NCI-H2107 treated with DMSO at 0.1 percent for 48 hours (cell line): ENCODE results near the gene RAPGEF6.
"Not testable (repeated sequence)": the region's sequence is repeated elsewhere in the genome, so short reads cannot be mapped to it uniquely, and the experiment has no call there.

ENCODE experiments used
- DNase-seq: peaks from one replicate; lab custom pipeline; 2025; ENCODE audit not compliant: unreplicated experiment; lab: John Stamatoyannopoulos, UW

RAPGEF6 gene

DNA sequence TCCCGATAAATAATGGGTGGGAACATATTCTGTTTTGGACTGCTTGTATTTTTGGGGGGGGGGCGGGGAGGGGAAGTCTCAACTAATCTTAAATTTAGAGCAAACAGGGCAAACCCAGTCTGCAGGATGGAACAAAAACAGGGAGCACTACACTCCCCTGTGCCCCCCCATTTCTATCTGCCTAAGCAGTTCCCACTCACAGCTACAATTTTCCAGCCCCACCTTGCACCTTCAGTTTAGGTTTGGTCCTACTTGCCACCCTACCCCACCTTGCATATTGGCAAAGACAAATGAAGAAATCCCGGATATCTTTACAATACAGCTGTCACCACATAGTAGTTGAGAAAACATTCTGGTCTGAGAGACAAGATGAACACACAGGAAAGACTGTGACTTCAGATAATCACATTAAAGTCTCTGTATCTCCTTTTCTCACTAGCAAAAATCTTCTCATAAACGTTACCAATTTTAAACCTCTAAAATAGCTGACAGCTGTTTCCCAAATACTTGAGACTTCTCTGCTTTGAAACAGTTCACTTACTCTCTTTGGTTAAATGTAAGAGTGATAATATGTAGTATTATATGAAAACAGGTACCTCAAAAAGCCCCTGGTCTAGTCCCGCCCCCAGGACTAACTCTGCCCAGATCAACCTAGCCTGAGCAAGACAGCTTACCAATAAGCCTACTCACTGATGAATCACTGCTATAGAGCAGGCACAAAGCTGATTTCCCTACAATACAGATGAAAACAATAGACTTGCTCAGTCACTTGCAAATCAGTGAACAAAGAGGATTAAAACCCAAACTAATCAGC is 5.2 kb upstream of the RAPGEF6 start:
- DNase-seq: no peak

DNA sequence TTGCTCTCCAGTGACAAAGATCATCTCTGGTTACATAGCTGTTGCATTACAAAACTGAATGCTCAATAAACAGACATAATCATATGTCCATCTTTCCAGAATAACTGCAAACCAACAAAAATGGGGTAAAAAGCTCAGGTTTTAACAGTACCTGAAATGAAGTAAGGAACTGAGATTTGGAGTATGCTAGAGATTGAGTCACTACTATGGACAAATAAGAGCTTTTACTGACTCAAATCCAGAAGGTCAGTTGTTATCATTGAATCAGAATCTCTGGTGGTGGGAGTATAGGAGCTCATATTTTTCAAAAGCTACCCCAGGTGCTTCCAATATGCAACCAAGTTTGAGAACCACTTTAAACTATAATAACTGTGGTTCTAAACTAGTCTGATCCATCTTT is 4.1 kb upstream of the RAPGEF6 start:
- DNase-seq: no peak

DNA sequence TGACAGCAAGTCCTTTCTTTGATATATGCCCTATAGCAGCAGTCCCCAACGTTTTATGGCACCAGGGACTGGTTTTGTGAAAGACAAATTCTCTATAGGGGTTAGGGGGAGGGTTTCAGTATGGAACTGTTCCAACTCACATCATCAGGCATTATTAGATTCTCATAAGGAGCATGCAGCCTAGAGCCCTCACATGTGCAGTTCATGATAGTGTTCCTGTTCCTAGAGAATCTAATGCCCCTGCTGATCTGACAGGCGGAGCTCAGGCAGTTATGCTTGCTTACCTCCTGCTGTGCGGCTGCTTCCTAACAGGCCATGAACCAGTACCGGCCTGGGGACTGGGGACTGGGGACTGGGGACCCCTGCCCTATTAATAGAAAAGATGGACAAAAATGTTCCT is 2.7 kb upstream of the RAPGEF6 start:
- no peak for DNase-seq

DNA sequence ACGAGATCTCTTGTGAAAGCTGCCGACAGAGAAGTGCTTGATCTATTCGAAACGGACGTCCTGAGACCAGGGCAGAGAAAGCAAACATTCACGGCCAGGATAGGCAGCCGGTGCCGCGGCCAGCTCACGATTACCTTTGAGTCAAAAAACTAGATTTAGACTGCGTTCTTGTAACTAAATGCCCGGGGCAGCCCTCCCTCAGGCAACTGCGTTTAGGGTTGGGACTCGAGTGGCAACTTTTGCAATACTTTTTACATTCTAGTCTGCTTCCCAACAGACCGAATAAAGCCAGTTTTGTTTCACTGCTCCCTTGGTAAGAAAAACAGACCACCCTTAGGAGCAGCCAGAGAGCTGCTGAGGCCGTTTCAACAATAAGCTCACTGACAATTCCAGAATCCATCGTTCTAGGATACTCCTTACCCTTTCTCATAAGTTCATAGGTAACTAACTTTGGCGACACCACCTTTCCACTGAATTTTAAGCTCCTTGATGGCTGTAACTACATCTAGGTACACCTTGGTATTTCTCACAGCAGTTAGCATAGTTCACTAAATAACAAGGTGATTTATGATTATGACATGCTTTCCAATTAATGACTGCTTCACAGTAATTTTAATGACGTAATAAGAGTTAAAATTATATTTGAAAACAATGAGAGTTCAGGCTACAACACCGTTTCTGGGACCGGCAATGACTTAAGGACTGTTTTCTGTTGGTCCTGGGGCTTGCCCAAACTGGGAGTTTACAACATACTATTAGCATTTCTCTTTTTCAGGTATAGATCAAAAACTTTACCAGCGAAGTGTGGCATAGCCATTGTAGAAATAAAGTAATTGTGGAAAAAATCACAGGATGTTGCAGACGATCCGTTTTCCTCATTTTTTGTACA is 899 bp upstream of the RAPGEF6 start:
- DNase-seq: no peak

- DNase-seq: no peak
Observed at GRCh38 chr5:131634666-131634995, 398 bp downstream of the RAPGEF6 start.

- DNase-seq: no peak
Observed at GRCh38 chr5:131634238-131634637, 791 bp downstream of the RAPGEF6 start.

GRCh38 chr5:131633830-131634229 is 1.2 kb downstream of the RAPGEF6 start:
- no peak for DNase-seq

DNA sequence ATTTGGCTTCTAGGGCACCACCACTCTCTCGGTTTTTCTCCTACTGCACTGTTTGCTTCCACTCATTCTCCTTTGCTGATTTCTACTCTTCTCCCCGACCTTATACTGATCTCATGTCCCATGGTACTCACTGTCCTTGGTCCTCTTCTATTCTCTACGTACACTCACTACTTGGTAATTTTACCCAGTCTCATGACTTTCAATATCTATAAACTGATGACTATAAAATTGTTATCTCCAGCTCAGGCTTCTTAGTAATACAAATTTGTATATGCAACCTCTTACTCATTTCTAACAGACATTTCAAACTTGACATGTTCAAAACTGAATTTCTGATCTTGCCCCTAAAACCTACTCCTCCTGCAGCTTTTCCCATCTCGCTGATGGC is 4.1 kb downstream of the RAPGEF6 start:
- no peak for DNase-seq

- no peak for DNase-seq
Observed at GRCh38 chr5:131630208-131630962, 4.6 kb downstream of the RAPGEF6 start.

GRCh38 chr5:131628990-131629389 is 6.0 kb downstream of the RAPGEF6 start:
- DNase-seq: no peak

DNA sequence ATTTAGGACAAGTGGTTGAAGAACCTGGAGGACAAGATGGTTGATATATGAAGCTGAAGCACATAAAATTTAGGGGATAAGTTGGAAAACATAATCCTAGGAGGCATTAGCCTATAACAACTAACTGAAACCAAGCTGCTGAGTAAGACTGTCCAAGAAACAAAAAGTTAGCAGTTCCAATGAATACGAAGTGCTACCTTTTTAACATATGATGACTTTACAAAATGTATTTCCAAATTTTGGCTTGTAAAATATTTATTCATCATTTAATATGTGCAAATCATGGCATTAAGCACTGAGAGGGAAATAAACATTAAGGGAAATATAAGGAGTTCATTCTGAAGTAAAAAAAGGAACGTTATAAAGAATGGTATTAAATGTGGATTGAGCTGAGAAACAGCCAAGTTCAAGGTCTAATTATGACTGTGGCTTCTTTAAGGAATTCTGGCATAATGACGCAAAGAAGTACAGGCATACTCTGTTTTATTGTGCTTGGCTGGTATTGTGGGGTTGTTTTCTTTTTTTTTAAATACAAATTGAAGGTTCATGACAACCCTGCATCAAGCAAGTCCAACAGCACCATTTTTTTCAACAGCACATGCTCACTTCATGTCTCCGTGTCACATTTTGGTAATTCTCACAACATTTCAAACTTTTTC is 7.7 kb downstream of the RAPGEF6 start:
- no peak for DNase-seq

GRCh38 chr5:131622633-131623032 is 12.4 kb downstream of the RAPGEF6 start:
- DNase-seq: no peak

- DNase-seq: not testable (repeated sequence)
Observed at GRCh38 chr5:131621164-131621563, 13.9 kb downstream of the RAPGEF6 start.

DNA sequence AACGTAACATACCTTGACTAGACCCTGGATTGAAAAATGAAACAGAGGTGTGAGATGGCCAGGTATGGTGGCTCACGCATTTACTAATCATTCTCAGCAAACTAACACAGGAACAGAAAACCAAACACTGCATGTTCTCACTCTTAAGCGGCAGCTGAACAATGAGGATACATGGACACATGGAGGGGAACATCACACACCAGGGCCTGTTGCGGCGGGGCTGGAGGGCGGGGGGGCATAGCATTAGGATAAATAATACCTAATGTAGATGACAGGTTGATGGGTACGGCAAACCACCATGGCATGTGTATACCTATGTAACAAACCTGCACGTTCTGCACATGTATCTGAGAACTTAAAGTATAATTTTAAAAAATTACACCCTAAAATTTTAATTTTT is 15.9 kb downstream of the RAPGEF6 start:
- DNase-seq: no peak

DNA sequence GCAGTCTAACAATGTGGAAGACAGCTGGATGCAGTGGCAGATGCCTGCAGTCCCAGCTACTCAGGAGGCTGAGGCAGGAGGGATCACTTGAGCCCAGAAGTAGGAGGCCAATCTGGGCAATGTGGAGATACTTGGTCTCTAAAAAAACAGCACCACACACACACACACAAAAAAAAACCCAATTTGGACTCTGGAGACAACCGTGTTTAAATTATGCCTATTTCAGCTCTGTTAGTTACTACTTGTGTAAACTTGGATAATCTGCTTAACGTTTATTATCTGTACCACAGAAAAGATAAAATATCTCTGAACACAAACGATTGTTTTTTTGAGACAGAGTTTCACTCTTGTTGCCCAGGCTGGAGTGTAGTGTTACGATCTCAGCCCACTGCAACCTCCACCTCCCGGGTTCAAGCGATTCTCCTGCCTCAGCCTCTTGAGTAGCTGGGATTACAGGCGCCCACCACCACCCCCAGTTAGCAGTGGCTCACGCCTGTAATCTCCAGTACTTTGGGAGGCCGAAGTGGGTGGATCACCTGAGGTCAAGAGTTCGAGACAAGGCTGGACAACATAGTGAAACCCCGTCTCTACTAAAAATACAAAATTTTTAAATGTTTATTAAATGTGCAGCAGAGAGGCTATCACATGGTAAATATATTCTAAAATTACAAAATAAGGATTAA is 17.7 kb downstream of the RAPGEF6 start:
- no peak for DNase-seq

DNA sequence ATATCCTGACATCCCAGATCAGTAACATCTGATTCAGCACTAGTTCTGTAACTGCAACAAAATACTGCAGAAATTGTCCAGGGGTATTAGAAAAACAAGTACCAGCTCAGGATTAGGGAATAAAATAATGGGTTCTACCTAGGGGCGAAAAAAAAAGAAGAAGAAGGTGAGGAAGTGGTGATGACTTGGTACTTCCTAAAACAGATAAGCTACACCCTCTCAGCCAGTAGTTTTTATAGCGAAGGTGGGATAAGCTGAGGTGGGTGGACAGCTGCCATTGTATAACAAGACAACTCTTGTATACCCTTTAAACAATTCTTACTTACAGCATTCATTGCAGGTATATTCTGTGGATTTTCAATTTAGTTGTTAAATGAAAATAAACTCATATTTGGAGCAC is 19.1 kb downstream of the RAPGEF6 start:
- no peak for DNase-seq

- no peak for DNase-seq
Observed at GRCh38 chr5:131613423-131613822, 21.6 kb downstream of the RAPGEF6 start.

GRCh38 chr5:131611064-131611381 is 24.0 kb downstream of the RAPGEF6 start:
- DNase-seq: no peak

- no peak for DNase-seq
Observed at GRCh38 chr5:131610198-131611063, 24.6 kb downstream of the RAPGEF6 start.

DNA sequence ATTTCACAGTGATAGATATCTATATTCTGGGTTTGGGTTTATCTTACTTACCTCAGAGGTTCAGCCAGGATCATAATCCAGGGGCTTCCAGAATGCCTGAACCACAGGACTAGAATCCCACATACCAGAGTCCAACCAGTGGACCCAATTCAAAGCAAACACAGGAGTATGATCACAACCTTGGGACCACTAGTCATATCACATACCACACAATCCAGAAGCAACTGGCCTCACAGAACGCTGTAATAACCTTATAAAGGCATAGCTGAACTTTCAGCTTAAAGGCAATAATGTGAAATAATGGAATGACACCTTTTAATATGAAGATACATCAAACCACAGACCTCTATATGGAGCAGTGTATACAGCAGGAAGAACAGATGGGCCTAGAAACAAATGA is 25.3 kb downstream of the RAPGEF6 start:
- DNase-seq: no peak
